Activated effector memory CD4-positive, alpha-beta T cell treated with anti-CD3 and anti-CD28 coated beads, Interleukin-2, amount 50 U/mL, for 16 hours (primary cell): ENCODE data around the gene PSENEN.
A peak's percentile ranks its signal among the peaks of the same experiment; 100 is the strongest.

Source experiments
- DNase-seq: peaks from one replicate; pipeline ENCODE4 v3.0.0-alpha.2; 2020

Gene PSENEN, protein sequence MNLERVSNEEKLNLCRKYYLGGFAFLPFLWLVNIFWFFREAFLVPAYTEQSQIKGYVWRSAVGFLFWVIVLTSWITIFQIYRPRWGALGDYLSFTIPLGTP

DNA sequence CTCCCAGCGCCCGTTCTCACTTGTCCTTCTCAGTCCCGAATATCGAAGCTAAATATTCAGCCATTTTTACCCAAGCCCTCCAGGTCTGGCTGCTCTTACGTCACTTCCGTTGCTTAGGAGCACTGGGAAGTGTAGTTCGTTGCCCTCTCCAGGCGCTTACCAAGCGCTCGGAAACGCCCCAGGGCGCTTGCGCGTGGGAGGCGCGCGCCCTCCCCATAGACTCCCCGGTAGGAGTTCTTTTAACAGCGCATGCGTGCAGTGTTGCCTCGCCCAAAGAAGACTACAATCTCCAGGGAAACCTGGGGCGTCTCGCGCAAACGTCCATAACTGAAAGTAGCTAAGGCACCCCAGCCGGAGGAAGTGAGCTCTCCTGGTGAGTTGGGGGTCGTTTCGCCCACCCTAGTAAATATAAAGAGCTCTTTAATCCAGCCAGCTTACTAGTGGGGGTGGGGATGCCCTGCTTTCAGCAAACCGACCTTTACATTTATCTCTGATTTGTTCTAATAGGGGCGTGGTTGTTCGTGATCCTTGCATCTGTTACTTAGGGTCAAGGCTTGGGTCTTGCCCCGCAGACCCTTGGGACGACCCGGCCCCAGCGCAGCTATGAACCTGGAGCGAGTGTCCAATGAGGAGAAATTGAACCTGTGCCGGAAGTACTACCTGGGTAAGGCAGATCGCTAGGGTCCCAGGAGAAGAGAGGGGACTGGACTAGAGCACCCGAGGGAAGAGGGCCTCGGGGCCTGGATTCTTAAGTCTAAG, at the start of gene PSENEN, which contains the start of gene U2AF1L4:
Gene PSENEN (plus strand): TSS at position 324 of the 759 bp plus-strand sequence. CDS start 280 bp downstream, at position 604.
Gene U2AF1L4 (minus strand): TSS at position 91 of the 759 bp plus-strand sequence. CDS start 27 bp downstream, at position 64.
- peak; percentile 99 for DNase-seq

DNA sequence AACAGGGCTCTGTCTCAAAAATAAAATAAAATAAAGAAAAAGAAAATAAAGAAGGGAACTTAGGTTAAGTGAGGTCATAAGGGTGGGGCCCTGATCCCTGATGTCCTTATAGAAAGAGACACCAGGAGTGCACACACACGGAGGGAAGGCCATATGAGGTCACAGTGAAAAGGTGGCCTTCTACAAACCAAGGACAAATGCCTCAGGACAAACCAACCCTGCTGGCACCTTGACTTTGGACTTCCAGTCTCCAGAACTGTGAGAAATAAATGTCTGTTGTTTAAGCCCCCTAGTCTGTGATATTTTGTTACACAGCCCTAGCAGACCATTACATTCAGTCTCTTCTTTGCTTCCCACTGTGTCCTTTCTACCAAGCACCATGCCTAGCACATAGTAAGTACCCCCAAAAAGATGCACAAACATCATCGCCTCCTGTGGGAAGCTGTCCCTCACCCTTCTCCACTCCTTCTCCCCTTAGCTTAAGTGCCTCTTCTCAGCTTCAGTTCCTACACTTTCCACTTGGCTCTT, 49.5 kb upstream of the PSENEN start:
- no peak for DNase-seq

DNA sequence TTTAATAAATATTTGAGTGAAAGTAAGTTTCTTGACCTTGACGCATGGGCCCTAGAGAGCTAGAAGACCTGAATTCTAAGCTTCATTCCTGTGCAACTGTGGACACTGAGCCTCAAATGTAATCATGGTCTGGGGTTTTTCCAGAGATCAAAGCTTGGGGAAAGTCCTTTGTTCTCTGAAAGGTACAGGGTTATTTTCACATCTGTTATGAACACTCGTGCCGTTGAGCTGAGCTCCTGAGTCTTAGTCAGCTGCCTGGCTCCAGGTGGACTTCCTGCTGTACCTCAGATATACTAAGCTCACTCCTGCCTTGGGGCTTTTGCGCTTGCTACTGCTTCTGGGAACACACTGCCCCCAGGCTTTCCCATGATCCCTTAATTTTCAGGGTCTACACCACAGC, 48.6 kb upstream of the PSENEN start:
- no peak for DNase-seq

DNA sequence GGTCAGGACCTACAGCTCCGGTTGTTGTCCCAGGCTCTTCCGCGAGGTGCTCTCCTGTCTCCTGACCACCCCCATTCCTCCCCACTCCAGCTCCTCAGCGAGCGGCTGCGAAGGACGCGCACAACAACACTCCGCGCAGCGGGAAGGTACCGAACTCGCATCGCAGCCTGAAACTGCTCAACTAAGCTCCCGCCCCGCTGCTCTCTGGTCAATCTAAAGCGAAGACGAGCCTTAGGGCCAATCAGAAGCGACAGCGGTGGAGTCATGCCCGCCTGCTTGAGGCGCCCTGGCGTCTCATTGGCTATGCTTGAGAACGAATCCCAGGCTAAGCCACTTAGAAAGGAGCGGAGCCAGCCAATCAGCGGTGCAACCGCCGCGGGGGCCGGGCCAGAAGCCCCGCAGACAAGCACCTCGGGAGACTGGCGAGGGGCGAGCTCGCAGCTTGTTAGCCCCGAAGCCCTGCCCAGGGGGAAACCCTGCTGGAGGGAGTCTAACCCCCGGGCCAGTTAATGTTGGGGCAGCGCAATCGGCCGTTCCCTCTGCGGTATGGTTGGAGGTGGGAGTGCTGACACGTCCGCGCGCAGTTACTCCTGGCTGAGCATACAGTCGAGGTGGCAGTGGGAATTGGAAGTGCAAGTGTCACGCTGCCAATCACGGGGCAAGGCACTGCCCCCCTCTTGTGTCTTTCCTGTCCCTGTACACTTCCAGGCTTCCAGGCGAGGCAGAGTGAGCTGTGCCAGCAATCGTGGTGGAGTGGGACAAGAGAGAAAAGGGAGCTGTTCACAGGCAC, 43.0 kb upstream of the PSENEN start:
- DNase-seq: peak; percentile 97

DNA sequence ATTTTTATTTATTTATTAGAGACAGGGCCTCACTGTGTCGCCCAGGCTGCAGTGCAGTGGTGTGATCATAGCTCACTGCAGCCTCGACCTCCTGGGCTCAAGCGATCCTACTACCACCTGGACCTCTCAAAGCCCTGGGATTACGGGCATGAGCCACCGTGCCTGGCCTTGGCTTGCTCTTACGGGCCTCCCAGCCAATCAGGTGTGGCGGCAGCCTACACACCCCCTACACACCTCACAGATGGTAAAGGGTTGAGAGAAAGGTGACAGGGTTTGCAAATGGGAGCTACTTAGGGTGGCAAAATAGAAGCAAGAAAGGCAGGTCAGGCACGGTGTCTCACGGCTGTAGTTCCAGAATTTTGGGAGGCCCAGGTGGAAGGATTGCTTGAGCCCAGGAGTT, 42.1 kb upstream of the PSENEN start:
- DNase-seq: no peak

DNA sequence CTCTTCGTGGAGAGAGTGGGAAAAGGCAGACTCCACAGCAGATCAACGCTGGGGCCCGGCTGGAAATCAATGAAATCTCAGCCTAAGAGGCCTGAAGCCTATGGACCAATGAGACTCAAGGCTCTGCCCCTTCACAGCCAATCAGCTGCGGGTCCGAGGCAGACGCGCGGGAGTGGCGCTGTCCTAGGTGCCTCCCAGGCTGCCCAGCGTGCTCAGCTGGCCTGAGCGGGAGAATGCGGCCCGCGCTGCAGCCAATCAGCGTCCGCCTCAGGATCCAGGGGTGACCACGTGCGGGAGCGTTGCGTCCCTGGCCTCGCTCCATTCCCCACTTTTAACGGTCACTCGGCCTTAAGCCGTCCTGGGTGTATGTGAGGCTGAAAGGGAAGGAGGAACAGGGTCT, 41.2 kb upstream of the PSENEN start, which contains the start of gene ZBTB32:
Gene ZBTB32 (plus strand): TSS at position 341 of the 400 bp plus-strand sequence. CDS start 10,069 bp downstream, outside the sequence.
- no peak for DNase-seq

DNA sequence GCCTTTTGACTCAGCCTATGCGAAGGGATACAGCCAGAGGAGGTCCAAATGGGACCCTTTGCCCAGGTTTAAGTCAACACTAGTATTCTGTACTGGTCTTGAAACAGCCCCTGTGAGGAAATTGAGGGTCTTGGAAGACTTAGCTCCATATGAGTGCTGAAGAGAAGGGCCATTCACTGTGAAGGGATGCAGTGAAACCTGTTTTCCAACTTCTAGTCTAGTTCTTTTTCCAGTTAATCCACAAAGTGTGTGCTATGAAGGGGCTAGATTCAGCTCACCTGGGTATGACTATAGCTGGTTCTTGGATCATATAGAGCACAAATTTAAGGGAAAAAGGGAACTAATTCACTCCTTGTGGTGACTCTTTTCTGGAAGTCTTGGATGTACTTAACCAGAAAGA, 37.1 kb upstream of the PSENEN start:
- DNase-seq: no peak

DNA sequence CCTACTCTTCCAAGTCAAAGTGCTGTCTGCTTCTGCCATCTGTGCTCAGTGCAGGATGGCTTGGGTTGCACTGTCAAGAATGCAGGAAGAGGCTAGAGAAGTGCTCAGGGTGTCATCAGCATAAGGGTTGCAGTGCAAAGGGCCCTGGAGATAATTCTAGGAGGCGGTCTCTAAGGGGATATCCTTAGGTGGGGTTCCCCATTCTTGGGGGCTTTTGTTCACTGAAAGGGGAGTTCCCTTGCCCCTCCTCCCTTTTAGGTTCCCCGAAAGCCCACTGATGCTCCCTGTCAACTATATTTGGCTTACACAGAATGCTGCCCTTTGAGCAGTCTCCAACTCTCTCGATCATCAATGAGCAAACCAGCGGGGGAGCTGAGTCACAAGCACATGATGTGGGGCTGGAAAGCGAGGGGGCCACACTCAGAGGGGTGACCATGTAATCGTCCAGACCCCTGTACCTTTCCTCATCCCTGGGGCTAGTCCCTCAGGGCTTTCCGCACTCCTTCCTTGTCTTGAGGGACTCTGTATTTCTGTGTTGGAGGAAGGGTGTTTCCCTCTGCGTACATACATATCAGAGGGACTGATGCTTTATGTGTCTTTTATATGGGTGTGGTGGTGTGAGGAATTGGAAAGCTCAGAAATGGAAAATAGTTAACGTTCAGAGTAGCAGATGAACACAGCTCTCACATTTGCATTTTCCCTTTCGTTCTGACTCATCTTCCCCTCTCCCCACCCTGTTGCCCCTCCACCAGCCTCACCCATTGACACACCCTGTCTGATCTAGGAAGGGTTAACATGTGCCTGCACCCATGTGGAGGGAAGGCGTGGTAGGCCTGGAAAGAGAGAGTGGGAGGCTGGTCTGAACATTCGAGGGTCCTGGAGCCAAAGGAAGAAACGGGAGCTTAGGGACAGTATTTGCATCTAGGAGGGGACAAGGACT, 34.4 kb upstream of the PSENEN start:
- DNase-seq: peak; percentile 85

DNA sequence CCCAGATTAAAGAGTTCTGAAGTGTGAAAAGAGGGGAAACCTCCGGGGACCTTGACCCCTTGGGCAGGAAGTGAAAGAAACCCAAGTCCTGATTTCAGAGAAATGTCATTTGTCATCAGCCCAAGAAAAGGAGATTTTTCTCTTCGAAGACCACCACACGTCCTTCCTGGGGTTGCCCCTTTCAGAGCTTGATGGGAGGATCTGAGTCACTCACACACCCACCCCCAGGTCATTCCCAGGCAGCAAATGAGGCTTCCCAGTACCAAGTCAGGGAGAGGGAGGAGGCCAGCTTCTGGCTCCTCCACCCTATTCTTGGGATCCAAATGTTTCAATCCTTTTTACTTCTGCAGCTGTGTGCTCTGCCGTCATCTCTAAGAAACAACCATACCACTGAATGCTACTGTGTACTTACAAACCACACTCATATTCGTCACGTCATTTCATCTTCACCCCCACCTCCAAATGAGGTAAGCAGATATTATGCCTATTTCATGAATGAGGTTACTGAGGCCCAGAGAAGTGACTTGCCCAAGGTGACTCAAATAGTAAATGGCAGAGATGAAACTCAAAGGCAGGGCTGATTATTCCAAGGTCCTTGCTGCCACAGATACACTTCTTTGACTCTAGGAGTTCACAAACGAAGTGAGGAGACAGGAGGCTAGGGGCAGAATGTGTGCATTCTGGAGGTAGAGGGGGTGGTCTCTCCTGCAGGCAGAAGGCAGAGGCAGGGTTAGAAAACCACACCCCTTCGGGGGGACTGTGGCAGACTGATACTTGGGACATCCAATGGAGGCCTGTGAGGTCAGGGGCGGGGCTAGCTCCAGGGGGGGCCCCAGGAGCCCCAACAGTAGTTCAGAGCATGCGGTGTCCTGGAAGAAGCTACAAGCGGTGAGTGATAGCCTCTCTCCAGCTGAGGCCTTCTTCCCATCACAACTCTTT, 32.6 kb upstream of the PSENEN start:
- DNase-seq: peak; percentile 82

DNA sequence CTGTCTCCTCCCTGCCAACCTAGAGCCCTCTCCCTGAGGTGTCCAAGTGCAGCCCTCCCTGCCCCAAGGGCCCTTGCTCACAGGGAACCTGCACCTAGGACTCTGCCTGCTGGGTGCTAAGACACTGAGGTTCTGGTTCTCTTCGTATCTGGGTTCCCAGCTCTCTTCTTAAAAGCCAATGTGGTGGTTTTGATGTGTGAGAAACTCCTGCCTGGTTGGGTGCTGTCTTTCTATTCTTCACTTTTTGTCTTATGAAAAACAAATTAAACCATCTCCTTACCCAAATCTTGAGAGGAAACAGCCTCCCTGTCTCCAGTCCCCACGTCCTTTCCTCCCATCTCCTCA, 32.0 kb upstream of the PSENEN start:
- DNase-seq: no peak

DNA sequence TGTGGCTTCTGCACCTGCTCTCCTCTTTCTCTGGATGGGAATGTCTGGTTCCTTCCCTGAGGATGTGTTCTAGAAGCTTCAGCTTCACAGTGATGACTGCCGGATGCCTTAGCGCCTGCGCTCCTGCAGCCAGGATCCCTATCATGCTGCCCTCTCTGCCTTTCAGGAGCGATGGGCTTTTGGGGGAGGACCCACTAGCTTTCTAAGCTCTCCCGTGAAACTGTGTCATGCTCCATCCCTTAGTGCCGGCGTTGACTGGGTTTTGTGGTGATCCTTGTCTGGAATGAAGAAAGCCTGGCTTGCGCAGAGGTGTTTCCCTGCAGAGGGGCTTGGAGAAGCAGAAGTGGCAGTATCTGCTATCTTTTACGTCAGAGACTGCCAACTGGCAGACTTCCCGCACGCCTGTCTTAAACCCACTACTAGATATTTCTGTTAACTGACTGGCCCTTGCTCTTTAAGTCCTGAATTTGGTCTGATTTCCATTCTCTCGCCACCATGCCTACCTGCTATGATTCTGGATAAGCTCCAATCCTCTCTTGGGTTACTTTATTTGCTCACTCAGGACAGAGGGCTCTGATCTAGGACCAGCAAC, 31.5 kb upstream of the PSENEN start:
- no peak for DNase-seq

DNA sequence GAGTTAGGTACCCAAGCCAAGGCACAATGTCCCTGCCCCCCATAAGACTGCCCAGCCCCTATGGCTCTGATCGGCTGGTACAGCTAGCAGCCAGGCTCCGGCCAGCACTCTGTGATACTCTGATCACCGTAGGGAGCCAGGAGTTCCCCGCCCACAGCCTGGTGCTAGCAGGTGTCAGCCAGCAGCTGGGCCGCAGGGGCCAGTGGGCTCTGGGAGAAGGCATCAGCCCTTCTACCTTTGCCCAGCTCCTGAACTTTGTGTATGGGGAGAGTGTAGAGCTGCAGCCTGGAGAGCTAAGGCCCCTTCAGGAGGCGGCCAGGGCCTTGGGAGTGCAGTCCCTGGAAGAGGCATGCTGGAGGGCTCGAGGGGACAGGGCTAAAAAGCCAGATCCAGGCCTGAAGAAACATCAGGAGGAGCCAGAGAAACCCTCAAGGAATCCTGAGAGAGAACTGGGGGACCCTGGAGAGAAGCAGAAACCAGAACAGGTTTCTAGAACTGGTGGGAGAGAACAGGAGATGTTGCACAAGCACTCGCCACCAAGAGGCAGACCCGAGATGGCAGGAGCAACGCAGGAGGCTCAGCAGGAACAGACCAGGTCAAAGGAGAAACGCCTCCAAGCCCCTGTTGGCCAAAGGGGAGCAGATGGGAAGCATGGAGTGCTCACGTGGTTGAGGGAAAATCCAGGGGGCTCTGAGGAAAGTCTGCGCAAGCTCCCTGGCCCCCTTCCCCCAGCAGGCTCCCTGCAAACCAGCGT, 30.7 kb upstream of the PSENEN start:
- DNase-seq: no peak

DNA sequence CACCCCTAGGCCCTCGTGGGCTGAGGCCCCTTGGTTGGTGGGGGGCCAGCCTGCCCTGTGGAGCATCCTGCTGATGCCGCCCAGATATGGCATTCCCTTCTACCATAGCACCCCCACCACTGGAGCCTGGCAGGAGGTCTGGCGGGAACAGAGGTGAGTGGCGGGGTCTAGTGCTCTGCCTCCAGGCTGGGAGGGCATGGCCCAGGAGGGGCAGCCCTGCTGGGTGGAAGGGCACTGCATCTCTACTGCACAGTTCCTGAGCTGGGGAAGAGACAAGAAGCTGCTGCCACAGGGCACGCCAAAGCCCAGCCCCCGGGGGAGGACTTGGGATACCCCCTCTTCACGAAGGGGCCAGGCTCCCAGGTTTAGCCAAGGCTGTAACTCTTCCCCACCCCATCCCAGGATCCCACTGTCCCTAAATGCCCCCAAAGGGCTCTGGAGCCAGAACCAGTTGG, 30.1 kb upstream of the PSENEN start:
- no peak for DNase-seq

DNA sequence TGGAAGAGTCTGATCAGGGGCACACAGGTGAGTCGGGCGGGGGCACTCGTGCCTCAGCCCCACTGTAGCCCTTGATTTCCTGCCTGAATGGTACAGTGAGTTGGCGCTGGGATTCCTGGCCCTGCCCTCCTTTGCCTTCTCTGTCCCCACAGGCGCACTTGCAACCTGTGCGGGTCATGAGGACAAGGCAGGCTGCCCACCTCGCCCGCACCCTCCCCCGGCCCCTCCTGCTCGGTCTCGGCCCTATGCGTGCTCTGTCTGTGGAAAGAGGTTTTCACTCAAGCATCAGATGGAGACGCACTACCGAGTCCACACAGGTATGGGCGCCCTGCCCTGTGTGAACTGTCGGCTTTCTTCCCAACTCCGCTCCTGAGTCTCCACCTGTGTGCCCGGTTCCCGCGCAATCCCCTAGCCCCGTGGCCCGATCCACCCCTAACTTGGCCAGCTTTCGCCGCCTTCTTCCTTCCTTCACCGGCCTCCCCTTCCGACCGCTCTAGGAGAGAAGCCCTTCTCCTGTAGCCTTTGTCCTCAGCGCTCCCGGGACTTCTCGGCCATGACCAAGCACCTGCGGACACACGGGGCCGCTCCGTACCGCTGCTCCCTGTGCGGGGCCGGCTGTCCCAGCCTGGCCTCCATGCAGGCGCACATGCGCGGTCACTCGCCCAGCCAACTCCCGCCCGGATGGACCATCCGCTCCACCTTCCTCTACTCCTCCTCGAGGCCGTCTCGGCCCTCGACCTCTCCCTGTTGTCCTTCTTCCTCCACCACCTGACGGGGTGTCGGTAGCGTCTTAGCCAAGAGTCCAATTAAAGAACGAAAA, 29.3 kb upstream of the PSENEN start:
- DNase-seq: no peak

DNA sequence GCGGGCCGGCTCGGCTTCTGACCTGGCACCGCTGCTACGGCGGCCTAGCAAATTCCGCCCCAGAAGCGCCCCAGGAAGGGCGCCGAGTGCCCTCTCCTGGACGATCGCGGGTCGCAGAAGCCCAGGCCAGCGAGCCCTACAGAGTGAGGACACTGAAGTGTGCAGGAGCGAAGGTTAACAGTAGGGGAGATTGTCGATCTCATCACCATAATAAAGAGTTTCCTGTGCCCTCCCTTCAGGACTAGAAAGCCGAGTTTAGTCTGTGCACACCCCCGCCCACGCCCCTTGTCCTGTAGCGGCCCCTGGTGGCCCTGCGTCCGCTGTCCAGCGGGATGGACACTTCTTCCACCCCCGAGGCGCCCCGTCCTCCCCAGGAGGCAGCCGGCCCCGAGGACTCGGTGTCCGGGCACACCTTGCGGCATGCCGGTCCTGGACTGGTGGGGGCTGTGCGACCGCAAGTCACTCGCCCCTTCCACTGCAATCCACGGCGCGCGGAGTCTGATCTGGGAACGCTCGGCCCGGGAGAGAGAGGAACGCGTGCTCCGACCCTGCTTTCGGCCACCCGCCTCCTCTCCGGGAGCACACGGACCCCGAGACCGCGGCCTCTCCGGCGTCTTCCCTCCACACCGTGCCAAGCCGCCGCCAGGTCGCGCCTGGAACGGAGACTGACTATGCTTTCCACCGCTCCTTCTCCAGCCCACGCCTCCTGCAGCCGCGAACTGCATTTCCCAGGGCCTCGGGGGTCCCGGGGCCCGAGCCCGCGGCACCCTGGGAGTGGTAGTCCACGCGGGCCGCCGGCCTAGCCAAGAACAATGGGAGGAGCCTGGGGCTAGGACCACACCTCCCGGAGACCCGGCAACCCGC, 28.4 kb upstream of the PSENEN start:
- peak; percentile 99 for DNase-seq

DNA sequence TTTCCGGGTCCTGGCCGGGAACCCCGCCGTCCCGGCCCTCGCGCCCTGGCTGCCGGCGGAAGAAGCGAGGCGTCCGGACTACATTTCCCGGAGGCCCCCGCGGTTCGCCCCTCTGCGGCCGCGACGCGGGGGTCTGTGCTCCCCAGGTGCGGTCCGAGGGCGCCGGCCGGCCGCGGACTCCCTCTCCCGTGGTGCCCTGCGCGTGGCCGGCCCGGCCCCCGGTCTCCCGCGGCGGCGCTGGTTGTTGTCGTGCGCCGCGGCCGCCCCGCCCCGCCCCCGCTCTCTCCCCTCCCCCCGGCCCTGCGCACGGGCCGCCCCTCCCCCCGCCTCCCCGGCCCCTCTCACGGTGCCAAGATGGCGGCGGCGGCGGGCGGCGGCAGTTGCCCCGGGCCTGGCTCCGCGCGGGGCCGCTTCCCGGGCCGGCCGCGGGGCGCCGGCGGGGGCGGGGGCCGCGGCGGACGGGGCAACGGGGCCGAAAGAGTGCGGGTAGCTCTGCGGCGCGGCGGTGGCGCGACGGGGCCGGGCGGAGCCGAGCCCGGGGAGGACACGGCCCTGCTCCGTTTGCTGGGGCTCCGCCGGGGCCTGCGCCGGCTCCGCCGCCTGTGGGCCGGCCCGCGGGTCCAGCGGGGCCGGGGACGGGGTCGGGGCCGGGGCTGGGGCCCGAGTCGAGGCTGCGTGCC, 27.6 kb upstream of the PSENEN start, which contains the start of gene KMT2B:
Gene KMT2B (plus strand): TSS at position 339 of the 680 bp plus-strand sequence. CDS start 16 bp downstream, at position 355.
- no peak for DNase-seq

DNA sequence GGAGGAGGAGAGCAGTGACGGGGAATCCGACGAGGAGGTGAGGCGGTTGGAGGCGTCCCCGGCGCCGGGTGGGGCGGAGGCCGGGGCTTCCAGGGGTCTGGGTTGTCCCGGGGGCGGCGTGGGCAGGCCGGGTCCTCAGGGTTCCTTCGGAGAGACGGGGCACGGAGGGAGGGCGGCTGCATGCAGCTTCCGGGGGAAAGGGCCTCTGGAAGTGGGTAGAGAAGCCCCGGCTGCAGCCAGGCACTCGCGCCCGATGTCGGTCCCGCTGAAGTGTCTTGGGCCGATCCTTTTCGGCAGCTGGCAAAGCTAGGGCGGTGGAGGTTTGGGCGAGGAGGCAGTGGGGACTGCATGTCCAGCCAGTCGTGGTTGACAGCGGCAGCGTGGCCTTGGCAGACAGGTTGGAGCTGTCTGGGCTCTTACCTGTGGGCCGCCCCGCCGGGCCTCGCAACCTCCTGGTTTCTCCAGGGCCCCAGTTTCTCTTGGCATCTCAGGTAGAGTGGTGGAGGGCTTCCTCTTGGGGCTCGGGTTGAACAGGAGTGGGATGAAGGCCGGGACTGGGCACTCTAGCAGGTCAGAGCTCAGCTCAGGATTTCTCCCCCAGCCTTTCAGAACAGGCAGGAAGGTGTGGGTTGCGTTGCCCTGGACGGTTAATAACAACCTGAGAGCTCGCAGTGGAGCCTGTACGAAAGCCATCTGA, 27.0 kb upstream of the PSENEN start:
- DNase-seq: peak; percentile 85
